Smooth muscle cell of the brain vasculature (primary cell): ENCODE measurements around the gene ADM5.

Source experiments
- DNase-seq: peaks from one replicate; pipeline ENCODE4 v3.0.0-alpha.2; 2012; ENCODE audit warnings: low read depth, low spot score

The ADM5 gene, protein sequence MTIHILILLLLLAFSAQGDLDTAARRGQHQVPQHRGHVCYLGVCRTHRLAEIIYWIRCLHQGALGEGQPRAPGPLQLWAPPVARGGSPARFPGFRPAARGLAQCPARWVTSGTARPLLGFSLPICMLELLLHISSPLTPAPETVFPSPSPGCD

DNA sequence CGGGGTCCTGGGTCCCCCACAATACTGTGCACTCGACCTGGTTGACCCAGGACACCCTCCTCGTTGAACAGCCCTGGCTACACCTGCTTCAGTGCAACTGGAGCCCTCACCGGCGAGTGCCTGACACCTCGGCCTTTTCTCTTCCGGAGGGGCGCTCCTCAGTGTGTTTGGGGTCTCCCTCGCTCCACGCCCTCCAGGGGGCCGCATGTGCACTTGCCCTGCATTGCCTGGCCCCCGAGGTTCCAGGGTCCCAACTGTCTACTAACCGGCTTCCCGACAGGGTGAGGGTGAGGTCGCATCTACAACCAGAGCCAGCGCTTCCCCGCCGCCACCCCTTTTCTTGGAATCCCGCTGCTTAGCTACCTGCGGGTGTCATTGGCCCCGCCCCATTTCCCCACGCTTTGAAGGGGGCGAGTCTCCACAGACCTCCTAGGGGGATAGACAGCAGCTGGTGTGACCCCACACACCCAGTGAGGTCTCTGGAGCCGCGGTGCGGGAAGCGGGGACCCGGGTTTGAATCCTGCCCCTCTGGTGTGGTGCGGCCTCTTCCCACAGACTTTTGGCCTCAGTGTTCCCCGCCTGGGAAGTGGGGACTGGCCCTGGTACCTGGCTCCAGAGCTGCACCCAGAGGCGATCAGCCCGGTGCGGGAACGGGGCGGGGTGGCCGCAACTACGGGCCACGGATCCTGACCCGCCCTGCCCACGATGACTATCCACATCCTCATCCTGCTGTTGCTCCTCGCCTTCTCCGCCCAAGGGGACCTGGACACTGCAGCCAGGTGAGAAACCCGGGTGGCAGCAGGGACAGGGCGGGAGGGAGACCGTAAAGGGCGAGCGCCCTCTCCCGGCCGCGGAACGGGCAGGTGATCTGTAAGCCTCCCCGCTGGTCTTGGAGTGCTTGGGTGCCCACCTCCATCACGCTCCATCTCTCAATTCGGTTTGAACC is at the start of gene ADM5:
Gene ADM5, plus strand, starts transcription at position 462 of the 946 bp plus-strand sequence. Its CDS starts 244 bp downstream, at position 706.
- no peak for DNase-seq

DNA sequence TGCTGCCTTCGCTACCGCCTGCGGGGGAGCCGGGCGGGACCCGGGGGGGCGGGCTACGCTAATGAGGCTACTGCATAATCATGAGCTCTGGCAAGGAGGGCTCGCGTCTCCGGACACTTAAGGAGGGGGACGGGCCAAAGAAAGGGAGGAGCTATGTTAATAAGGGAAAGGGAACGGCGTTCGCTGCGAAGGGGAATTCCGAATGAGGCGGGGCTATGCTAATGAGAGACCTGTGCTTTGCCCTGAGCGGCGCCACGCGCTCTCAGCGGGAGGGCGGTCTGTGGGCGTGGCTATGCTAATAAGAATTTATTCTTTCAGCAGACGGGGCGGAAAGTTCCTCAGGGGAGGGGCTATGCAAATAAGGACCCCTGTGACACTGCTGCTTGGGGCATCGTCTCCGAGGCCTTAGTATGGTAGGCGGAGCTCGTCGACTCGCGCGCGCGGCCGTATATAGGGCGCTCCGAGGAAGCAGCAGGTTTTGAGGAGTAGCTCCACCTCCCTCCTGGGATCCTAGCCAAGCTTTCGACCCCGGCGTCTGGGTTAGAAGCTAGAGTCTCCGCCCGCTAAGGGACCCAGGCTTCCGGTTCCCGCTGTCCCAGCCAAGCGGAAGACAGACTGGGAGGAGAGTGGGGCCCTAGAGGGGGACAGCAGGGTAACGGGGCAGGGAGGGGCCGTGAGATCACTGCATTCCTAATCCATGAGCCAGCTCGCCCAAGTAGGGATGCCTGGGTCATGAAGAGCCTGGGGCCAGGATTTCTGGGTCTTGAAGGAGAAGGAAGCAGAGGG is 49.1 kb upstream of the ADM5 start, which contains the start of gene RRAS:
Gene RRAS, minus strand, starts transcription at position 31 of the 786 bp plus-strand sequence. CDS start 45 bp downstream, outside the sequence.
- DNase-seq = peak; percentile 100

DNA sequence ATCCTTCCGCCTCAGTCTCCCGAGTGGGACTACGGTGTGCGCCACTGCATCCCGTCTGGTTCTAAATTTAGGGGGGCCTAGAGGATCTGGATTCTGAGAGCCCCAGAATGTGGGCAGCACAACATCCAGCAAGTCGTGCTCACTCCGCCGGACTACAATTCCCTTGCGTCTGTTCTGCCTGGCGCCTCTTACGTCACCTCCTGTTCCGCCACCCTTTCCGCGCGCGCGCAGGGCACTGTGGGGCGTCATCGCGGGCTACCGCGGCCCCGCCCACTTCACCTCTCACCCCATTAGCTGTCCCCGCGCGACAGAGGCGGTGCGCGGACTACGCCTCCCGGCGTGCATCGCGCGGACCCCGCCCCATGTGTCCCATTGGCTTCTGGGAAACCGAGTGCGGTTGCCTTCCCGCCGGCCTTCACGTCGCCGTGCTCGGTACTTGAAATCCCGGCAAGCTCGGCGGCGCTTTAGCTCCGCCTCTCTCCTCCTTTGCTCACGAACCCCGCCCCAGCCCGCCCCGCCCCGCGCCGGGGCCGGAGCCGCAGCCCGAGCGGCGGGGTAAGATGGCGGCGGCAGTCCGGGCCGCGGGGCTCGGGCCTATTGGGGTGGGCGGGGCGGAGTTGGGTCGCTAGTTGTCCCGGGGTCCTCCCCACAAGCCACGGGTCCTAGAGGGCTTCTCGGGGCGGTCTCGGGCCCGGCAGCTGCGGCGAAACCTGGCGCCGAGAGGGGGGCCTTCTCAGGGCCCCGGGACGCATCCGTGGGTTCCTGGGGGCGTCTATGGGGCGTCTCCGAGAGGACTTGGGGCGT is 47.5 kb upstream of the ADM5 start, which contains the start of gene SCAF1:
Gene SCAF1, plus strand, starts transcription at position 522 of the 804 bp plus-strand sequence. CDS start 2,818 bp downstream, outside the sequence.
- DNase-seq = peak; percentile 100

DNA sequence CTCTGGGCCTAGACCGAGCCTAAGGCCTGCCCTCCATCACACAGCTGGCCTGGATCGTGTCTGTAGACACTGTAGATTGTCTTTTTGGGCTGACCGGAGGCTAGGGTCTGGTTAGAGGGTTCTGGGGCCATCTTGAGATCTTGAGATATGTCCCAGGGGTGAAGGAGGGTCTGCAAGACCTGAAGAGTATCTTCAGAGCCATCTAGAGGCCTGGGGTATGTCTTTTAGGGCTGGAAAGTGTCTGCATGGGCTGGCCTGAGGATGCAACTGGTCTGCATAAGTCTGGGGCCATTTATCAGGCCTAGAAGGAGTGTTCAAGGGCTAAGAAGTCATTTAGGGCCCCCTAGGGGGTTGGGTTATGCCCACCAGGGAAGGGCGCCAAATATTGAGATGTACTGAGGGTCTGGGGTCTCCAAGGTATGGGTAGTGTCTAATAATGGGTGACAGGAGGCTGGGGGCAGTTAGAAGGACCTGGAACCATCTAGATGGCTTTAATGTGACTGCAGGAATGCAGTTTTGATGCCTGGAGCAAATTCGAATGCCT is 46.8 kb upstream of the ADM5 start:
- no peak for DNase-seq

DNA sequence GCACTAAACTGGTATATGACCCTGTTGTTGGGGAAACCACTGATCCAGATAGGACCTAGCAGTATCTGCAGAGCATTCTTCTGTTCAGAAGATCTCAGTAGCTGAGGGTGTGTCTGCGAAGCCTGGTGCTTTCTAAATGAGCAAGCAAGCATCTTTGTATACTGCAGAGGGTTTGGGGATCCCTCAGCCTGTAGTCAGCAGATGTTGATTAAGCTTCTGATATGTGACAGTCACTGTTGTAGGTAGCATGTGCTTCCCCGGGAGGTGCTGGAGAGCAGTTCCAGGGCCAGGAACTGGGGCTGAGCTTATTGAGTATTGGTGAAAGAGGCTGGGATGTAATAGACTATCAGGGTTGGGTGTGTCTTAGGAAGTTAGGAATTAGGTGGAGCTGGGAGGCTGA is 45.9 kb upstream of the ADM5 start:
- no peak for DNase-seq

DNA sequence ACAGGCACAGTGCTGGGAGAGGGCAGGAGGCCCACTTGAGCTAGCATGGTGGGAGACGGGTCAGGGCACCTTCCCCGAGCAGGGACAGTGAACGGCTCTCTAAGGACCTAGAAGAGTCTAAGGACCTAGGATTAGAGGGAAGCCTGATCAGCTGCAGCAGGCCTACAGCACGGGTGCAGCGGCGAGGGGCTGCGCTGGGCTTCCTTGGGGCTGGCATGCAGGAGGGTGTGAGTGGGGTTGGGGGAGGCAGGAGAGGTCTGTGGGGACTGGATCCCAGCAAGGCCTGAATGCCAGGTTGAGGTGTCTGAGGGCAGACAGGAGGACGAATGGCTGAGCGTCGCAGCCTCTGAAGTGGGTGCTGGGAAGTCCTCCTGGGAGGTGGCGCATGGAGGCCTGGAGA is 43.8 kb upstream of the ADM5 start:
- DNase-seq = no peak

DNA sequence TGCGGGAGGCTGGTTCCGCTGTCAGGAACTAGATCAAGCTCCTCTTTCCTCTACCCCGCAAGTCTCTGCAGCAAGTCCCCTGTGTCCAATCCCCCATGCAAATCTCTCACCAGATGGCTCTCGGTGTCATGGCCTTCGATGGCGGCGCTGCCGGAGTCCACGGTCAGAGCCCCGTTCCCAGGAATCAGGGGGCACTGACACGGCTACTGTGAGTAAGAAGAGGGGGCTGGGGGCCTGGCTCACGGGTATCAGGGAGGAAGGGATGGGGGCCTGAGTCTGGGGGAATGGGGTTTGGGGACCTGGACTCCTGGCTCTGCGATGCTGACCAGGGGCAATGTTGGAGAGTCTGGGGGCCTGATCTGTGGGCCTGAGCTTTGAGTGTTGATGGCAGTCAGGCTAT is 43.4 kb upstream of the ADM5 start:
- no peak for DNase-seq

DNA sequence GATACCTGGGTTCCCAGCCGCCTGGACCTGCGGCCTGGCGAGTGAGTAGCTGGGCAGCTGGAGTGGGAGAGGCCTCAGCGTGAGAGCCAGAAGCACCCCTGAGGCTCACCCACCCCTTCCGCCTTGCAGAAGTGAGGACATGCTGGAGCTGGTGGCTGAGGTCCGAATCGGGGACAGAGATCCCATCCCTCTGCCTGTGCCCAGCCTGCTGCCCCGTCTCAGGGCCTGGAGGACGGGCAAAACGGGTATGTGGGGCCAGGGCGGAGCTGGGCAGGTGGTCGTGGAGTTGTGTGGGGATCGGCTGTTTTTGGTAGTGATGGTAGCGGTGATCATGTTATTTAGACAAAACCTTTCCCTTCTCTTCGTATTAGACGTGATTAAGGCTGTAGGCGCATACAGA is 42.8 kb upstream of the ADM5 start:
- no peak for DNase-seq

DNA sequence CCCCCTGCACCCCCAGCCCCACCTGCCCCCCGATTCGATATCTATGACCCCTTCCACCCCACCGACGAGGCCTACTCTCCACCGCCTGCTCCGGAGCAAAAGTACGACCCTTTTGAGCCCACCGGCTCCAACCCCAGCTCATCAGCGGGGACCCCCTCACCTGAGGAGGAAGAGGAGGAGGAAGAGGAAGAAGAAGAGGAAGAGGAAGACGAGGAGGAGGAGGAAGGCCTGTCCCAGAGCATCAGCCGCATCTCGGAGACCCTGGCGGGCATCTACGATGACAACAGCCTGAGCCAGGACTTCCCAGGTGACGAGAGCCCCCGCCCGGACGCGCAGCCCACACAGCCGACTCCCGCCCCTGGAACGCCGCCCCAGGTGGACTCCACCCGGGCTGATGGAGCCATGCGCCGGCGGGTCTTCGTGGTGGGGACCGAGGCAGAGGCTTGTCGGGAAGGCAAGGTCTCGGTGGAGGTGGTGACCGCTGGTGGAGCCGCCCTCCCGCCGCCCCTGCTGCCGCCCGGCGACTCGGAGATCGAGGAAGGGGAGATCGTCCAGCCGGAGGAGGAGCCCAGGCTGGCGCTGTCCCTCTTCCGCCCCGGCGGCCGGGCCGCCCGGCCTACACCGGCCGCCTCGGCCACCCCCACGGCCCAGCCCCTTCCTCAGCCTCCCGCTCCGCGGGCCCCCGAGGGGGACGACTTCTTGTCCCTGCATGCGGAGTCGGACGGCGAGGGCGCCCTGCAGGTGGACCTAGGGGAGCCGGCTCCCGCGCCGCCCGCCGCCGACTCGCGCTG is 38.2 kb upstream of the ADM5 start:
- no peak for DNase-seq

DNA sequence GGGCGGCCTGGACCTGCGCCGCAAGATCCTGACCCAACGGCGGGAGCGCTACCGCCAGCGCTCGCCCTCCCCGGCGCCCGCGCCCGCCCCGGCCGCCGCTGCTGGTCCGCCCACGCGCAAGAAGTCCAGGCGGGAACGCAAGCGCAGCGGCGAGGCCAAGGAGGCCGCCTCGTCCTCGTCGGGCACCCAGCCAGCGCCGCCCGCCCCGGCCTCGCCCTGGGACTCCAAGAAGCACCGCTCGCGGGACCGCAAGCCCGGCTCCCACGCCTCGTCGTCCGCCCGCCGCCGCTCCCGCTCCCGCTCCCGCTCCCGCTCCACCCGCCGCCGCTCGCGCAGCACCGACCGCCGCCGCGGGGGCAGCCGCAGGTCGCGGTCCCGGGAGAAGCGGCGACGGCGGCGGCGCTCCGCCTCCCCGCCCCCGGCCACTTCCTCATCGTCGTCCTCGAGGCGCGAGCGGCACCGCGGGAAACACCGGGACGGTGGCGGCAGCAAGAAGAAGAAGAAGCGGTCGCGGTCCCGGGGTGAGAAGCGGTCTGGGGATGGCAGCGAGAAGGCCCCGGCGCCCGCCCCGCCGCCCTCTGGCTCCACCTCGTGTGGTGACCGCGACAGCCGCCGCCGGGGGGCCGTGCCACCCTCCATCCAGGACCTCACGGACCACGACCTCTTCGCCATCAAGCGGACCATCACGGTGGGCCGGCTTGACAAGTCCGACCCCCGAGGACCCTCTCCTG is 37.4 kb upstream of the ADM5 start:
- no peak for DNase-seq

DNA sequence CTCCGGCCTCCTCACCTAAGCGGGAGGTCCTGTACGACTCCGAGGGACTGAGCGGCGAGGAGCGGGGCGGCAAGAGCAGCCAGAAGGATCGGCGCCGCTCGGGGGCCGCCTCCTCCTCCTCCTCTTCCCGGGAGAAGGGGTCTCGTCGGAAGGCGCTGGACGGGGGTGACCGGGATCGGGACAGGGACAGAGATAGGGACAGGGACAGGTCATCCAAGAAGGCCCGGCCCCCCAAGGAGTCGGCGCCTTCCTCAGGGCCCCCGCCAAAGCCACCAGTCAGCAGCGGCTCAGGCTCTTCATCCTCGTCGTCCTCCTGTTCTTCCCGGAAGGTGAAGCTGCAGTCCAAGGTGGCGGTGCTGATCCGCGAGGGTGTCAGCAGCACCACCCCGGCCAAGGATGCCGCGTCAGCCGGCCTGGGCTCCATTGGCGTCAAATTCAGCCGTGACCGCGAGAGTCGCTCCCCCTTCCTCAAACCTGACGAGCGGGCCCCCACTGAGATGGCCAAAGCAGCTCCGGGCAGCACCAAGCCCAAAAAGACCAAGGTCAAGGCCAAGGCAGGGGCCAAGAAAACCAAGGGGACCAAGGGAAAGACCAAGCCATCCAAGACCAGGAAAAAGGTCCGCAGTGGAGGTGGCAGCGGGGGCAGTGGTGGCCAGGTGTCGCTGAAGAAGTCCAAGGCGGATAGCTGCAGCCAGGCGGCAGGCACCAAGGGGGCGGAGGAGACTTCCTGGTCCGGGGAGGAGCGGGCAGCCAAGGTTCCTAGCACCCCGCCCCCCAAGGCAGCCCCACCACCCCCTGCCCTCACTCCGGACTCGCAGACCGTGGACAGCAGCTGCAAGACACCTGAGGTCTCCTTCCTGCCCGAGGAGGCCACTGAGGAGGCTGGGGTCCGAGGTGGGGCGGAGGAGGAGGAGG is 36.6 kb upstream of the ADM5 start:
- DNase-seq = no peak

DNA sequence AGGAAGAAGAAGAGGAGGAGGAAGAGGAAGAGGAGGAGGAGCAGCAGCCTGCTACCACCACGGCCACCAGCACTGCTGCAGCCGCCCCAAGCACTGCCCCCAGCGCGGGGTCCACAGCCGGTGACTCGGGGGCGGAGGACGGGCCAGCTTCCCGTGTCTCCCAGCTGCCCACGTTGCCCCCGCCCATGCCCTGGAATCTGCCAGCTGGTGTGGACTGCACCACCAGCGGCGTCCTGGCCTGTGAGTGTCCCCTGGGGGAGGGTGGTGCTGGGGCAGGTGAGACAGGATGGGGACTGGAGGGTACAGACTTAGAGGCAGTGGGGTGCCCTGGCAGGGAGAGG is 36.0 kb upstream of the ADM5 start:
- no peak for DNase-seq

DNA sequence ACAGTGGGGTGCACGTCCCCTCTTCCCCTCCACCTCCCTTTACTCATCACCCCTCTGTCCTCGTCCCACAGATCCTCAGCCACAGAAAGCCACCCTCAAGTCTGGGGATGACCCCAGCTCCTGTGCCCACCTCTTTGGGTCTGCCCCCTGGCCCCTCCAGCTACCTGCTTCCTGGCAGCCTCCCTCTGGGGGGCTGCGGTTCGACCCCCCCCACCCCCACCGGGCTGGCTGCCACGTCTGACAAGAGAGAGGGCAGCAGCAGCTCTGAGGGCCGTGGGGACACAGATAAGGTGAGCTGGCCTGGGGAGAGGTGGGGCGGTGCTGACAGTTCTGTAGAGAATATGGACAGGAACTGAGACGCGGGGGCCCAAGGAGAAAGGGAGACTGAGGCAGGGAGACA is 34.8 kb upstream of the ADM5 start:
- no peak for DNase-seq

DNA sequence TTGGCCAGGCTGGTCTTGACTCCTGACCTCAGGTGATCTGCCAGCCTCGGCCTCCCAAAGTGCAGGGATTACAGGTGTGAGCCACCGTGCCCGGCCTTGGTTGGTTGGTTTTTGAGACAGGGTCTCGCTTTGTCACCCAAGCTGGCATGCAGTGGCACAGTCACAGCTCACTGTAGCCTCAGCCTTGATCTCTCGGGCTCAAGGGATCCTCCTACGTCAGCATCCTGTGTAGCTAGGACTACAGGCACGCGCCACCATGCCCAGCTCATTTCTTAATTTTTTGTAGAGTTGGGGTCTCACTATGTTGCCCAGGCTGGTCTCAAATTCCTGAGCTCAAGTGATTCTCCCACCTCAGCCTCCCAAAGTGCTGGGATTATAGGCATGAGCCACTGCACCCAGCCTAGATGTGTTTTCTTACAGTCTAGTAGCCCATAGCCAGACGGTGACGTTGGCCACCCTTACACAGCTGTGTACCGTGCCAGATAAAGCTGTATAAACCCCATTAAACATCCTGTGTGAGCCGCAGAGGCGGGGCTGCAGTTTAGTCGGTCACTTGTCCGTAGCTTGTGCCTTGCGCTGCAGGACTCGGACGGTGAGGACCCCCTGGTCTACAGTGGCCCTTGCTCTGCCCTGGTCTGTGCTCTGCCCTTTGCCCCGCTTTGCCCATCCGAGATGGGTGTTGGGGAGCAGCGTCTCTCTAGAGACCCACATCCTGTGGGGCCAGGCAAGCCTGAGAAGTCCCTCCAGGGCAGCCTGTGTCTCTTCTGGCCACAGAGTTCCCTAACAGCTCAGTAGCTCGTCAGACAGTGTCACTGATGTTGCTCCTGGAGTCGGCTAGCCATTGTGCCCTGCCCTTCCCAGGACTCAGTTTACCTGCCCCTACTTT is 33.6 kb upstream of the ADM5 start:
- DNase-seq = no peak

DNA sequence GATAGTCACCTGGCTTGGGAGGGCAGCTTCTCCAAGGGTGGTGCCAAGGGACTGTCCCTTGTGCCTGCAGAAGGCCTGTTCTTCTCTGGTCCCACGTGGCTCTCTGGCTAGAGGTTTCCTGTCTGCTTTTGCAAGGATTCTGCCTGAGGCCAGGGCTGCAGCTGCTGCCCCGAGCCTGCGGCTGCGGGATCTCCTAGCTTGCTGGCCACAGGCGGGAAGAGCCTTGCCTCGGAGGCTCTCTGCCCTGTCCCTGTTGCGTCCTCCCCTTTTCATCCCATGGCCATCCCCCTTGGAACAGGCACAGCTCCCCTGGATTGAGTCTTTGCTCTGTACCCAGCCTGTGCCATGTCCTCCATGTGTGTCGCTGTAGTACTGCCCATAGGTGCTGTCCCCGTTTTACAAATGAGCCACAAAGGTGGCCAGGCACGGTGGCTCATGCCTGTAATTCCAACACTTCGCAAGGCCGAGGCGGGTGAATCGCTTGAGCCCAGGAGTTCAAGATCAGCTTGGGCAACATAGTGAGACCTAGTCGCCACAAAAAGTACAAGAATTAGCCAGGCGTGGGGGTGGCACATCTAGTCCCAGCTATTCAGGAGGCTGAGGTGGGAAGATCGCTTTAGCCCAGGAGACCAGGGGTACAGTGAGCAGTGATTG is 32.8 kb upstream of the ADM5 start:
- no peak for DNase-seq

DNA sequence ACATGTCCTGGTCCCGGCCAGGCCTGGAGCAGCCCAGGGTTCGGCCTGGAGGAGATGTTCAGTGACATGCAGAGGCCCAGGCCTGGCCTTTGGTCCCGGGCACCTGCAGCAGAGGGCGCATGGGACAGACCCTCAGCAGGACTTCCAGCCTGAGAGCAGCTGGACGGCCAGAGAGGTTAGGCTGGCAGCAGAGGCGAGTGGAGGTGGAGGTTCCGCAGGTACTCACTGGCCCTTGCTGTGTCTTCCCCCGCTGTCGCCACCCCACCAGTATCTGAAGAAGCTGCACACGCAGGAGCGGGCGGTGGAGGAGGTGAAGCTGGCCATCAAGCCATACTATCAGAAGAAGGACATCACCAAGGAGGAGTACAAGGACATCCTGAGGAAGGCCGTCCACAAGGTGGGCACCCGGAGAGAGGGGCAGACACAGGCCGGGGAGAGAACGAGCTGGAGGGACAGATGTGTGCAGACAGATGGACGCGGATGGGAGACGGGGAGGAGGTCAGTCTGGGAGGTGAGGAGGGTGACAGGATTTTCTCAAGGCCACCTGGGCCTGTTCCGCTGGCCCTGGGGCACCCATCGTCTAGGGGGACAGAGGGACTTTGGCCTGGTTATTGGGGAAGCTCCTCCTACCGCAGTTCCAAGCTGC is 31.8 kb upstream of the ADM5 start:
- no peak for DNase-seq
